T-cell (primary cell): Measurements from ENCODE around the gene SERINC1. TPM values are rescaled to one million over a fixed set of nuclear protein-coding genes. Genes with fewer than 3 reads are reported as not detected.

Experiments used
- ATAC-seq, 4 experiments: fragments of 200-7000 bp in 3 of 4; fragments of 150-1000 bp in 1 of 4; cut with Tn5 transposase; replicated peaks in 1 of 4; 1 replicate in 3 of 4; 2 replicates in 1 of 4; pipeline ENCODE4 v1.10.0; 2021; ENCODE audit warnings: moderate library complexity in 3 of 4, mild to moderate bottlenecking in 2 of 4, moderate number of reproducible peaks in 1 of 4
- CTCF ChIA-PET, 2 donors: fragments of 300-600 bp; sonication (Branson Sonifier 250); formaldehyde crosslinking; loops; one replicate each; lab custom pipeline; 2022; ENCODE audit warnings: antibody characterized with exemption in 2 of 2; lab: Charles Lee
- POLR2A ChIA-PET, 2 donors: fragments of 300-600 bp; sonication (Branson Sonifier 250); formaldehyde crosslinking; loops; one replicate each; lab custom pipeline; 2022; ENCODE audit warnings: antibody characterized with exemption in 2 of 2; lab: Charles Lee
- DNase-seq, 35 experiments: peaks; one replicate each; pipeline versions ENCODE4 v3.0.0 to v3.0.0-alpha.2; 2013 to 2023
- H3K27ac ChIP-seq: one replicate; pipeline ENCODE4 v1.5.1; 2013; ENCODE audit warnings: low read length
- H3K27me3 ChIP-seq, 2 experiments: replicated peaks in 1 of 2; 1 replicate in 1 of 2; 2 replicates in 1 of 2; pipeline versions ENCODE4 v1.6.1 to v1.7.0; 2013; ENCODE audit warnings: low read length in 1 of 2, mixed read lengths in 1 of 2; ENCODE audit not compliant: control insufficient read depth in 2 of 2, insufficient read depth in 2 of 2; ENCODE audit errors: extremely low read depth in 1 of 2
- H3K36me3 ChIP-seq, 2 donors: 1 replicate in 1 of 2; 2 replicates in 1 of 2; pipeline versions ENCODE4 v1.6.1 to v1.7.0; 2013; ENCODE audit warnings: low read length in 1 of 2; ENCODE audit not compliant: control insufficient read depth in 2 of 2, insufficient read depth in 1 of 2; ENCODE audit errors: extremely low read depth in 1 of 2
- H3K4me1 ChIP-seq, 2 experiments: 1 replicate in 1 of 2; 2 replicates in 1 of 2; pipeline versions ENCODE4 v1.6.1 to v1.7.0; 2013; ENCODE audit warnings: low read length in 2 of 2, mixed read lengths in 1 of 2; ENCODE audit not compliant: insufficient read depth in 2 of 2, control insufficient read depth in 1 of 2; ENCODE audit errors: extremely low read depth in 1 of 2
- H3K4me3 ChIP-seq, 2 donors: 1 replicate in 1 of 2; 2 replicates in 1 of 2; pipeline versions ENCODE4 v1.5.1 to v1.7.0; 2013; ENCODE audit warnings: mild to moderate bottlenecking in 2 of 2, low read length in 1 of 2, moderate library complexity in 1 of 2; ENCODE audit not compliant: control insufficient read depth in 1 of 2; ENCODE audit errors: extremely low read depth in 1 of 2
- H3K9me3 ChIP-seq: 2 replicates; pipeline ENCODE4 v1.7.0; 2013
- H3K27ac Mint-ChIP-seq, 2 donors: one replicate each; pipeline ENCODE4 v1.8.0; 2020 to 2021; ENCODE audit warnings: mild to moderate bottlenecking in 2 of 2, mixed read lengths in 2 of 2
- H3K27me3 Mint-ChIP-seq, 2 donors: one replicate each; pipeline ENCODE4 v1.8.0; 2021 to 2022; ENCODE audit warnings: mixed read lengths in 2 of 2
- H3K36me3 Mint-ChIP-seq: one replicate; pipeline ENCODE4 v1.8.0; 2021; ENCODE audit warnings: mixed read lengths
- H3K4me1 Mint-ChIP-seq, 3 donors: one replicate each; pipeline ENCODE4 v1.8.0; 2020 to 2022; ENCODE audit warnings: mixed read lengths in 3 of 3, mild to moderate bottlenecking in 1 of 3
- H3K4me3 Mint-ChIP-seq, 3 donors: one replicate each; pipeline ENCODE4 v1.8.0; 2020 to 2022; ENCODE audit warnings: mild to moderate bottlenecking in 3 of 3, mixed read lengths in 3 of 3, moderate library complexity in 3 of 3
- H3K9me3 Mint-ChIP-seq, 3 donors: one replicate each; pipeline ENCODE4 v1.8.0; 2020 to 2022; ENCODE audit warnings: mixed read lengths in 3 of 3
- WGBS: methylation state at CpG from one replicate; pipeline ENCODE4 v1.1.5; 2013; ENCODE audit warnings: missing lambda C conversion rate; ENCODE audit not compliant: insufficient coverage; 5-methylcytosine and 5-hydroxymethylcytosine counted together
- total RNA-seq, 35 experiments: library from RNA in 6 of 35; stranded (reverse) in 6 of 35; fragments of 120-200 nt in 1 of 35; gene quantifications; one replicate each; pipeline versions ENCODE4 v1.2.1 to v1.2.4 and lab custom pipeline; 2013 to 2026

The SERINC1 gene
- total RNA-seq, 5 donors from 2014 or later (not counting 1 experiment from before 2014, with no cell fraction given) = 110 to 121 (median 116) TPM

DNA sequence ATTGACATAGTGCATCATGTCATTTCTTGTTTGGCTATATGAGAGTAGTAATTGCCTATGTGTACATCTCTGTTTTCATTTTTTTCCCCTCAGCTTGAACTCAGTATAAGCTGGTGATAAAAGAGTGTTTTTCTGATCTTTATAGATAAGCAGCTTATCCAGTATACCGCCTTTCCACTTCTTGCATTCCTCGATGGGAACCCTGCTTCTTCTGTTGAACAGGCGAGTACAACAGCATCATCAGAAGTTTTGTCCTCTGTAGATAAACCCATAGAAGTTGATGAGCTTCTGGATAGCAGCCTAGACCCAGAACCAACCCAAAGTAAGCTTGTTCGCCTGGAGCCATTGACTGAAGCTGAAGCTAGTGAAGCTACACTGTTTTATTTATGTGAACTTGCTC is 39.8 kb downstream of the SERINC1 start:
- no peaks in the 10 kb centered on the region for H3K9me3 ChIP-seq
- peak overlapping the region in 1 of 2 donors; percentile 22 for H3K27ac Mint-ChIP-seq
- H3K9me3 Mint-ChIP-seq = no peaks in the 10 kb centered on the region
- POLR2A ChIA-PET = interaction anchor here in 1 of 2 donors (0.6 to 0.9 kb wide), 2 partner anchors 10 to 14 kb away, joined by 3 to 6 read pairs; no protein-coding TSS in a partner anchor
- H3K36me3 Mint-ChIP-seq = peaks cover 57% of the 10 kb centered on the region
- WGBS = 100% methylated on average over 3 of the region's 4 CpGs
- H3K27me3 Mint-ChIP-seq = no peaks in the 10 kb centered on the region
- DNase-seq (no peak), ATAC-seq (no peak)
- H3K27me3 ChIP-seq = no peaks in the 10 kb centered on the region
- CTCF ChIA-PET = interaction anchor here (0.7 to 1.4 kb wide), 3 partner anchors 11 to 50 kb away, joined by 3 read pairs; no protein-coding TSS in a partner anchor
- H3K4me3 ChIP-seq = no peak overlapping the region
- no peak overlapping the region for H3K4me3 Mint-ChIP-seq
- no peaks in the 10 kb centered on the region for H3K4me1 ChIP-seq
- H3K36me3 ChIP-seq = peaks cover 0 to 34% of the 10 kb centered on the region in 2 donors
- peaks cover 0 to 15% (median 2%) of the 10 kb centered on the region in 3 donors for H3K4me1 Mint-ChIP-seq
- H3K27ac ChIP-seq = no peak overlapping the region

DNA sequence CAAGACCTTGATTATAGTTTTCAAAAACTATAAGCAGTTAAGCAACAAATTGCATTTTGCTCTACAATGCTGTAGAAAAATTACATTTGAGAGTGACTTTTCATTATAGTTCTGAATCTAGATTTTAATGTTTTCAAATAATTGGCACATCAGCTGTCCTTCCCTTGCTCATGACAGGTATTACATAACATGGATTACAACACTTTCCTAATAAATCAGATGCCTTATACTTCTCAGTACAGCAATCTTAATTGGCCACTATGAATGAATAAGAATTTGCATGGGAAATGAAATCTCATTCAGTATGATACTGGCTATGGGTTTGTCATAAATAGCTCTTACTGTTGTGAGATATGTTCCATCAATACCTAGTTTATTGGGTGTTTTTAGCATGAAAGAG is 42.3 kb downstream of the SERINC1 start:
- Histone ChIP-seq H3K36me3 (peaks cover 0 to 39% of the 10 kb centered on the region in 2 donors), H3K27me3 (no peaks in the 10 kb centered on the region), H3K4me1 (no peaks in the 10 kb centered on the region), H3K4me3 (no peak overlapping the region), H3K9me3 (no peaks in the 10 kb centered on the region), H3K27ac (no peak overlapping the region)
- ATAC-seq (no peak), DNase-seq (no peak)
- Mint-ChIP-seq H3K27me3 (no peaks in the 10 kb centered on the region), H3K4me3 (no peak overlapping the region), H3K27ac (no peak overlapping the region), H3K36me3 (peaks cover 67% of the 10 kb centered on the region), H3K9me3 (no peaks in the 10 kb centered on the region), H3K4me1 (peaks cover 3 to 16% (median 4%) of the 10 kb centered on the region in 3 donors)
- ChIA-PET CTCF (no interaction called here), POLR2A (no interaction called here)

DNA sequence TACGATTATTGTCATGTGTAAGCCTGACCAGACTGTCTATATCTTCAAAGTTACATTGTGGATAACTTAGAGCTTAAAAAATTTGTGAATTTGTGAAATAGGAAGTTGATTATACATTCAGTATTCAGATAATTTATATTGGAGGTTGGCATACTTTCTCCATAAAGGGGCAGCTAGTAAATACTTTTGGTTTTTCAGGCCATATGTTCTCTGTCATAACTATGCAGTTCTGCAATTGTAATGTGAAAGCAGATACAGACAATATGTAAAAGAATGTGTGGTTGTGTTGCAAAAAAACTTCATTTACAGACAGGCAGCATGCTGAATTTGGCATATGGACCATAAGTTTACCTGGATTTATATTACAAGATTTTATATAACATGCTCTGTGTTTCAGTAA is 42.8 kb downstream of the SERINC1 start:
- H3K27ac ChIP-seq = no peak overlapping the region
- no peaks in the 10 kb centered on the region for H3K27me3 Mint-ChIP-seq
- H3K4me1 Mint-ChIP-seq = peaks cover 3 to 21% (median 4%) of the 10 kb centered on the region in 3 donors
- H3K4me1 ChIP-seq = no peaks in the 10 kb centered on the region
- H3K4me3 Mint-ChIP-seq = no peak overlapping the region
- H3K27me3 ChIP-seq = no peaks in the 10 kb centered on the region
- no peak overlapping the region for H3K4me3 ChIP-seq
- peaks cover 0 to 43% of the 10 kb centered on the region in 2 donors for H3K36me3 ChIP-seq
- H3K9me3 ChIP-seq = no peaks in the 10 kb centered on the region
- ChIA-PET POLR2A (no interaction called here), CTCF (no interaction called here)
- H3K27ac Mint-ChIP-seq = no peak overlapping the region
- DNase-seq (no peak), ATAC-seq (no peak)
- peaks cover 69% of the 10 kb centered on the region for H3K36me3 Mint-ChIP-seq
- WGBS = no CpG with 5 or more reads among the region's 1 CpG
- H3K9me3 Mint-ChIP-seq = no peaks in the 10 kb centered on the region

DNA sequence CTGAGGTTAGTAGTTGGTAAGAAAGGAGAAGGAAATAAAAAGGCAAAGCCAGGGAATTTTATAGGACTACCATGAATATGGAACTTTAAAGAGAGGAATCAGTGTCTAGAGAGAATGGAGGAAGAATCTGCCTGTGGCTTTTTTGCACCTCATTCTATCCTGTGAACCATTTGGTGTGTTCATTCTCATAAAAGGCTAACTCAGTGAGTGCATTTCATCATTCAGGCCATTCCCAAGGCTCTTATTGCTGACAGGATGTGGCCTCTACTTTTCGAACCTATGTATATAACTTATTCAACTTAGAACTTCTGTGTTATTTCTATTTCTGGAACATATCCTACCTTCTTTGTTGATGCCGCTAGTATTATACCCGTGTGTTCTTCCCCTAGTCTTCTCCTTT is 45.0 kb downstream of the SERINC1 start:
- H3K4me3 Mint-ChIP-seq = no peak overlapping the region
- WGBS = 79% methylated on average over 3 of the region's 3 CpGs
- peaks cover 0 to 32% of the 10 kb centered on the region in 2 donors for H3K36me3 ChIP-seq
- ChIA-PET POLR2A (no interaction called here), CTCF (interaction anchor here in 1 of 2 donors (1.3 to 1.5 kb wide), 2 partner anchors 11 to 103 kb away, joined by 3 read pairs; no protein-coding TSS in a partner anchor)
- H3K36me3 Mint-ChIP-seq = peaks cover 77% of the 10 kb centered on the region
- H3K4me1 Mint-ChIP-seq = peaks cover 2 to 21% (median 3%) of the 10 kb centered on the region in 3 donors
- H3K9me3 ChIP-seq = no peaks in the 10 kb centered on the region
- H3K4me3 ChIP-seq = no peak overlapping the region
- ATAC-seq (no peak), DNase-seq (no peak)
- H3K27me3 ChIP-seq = no peaks in the 10 kb centered on the region
- H3K27ac Mint-ChIP-seq = peak overlapping the region in 1 of 2 donors; percentile 31
- no peaks in the 10 kb centered on the region for H3K9me3 Mint-ChIP-seq
- no peaks in the 10 kb centered on the region for H3K4me1 ChIP-seq
- no peak overlapping the region for H3K27ac ChIP-seq
- no peaks in the 10 kb centered on the region for H3K27me3 Mint-ChIP-seq

DNA sequence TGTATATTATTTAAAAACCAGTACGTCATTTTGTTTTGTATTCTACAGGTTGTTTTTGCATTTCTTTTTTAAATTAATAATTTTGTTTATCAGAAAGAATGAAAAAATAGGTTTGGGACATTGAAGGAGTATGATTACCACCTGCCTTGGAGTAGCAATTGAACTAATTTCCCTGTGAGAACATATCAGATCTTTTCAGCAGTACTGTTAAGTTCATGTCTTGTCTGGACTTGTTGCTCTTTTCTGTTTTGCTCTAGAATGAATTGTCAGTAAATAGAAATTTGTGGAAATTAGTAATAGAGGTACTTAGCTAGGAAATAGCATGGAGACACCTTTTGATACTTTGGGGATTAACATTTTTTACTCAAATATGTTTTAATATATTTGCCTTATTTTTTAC is 47.9 kb downstream of the SERINC1 start:
- no peak overlapping the region for H3K27ac Mint-ChIP-seq
- no CpG with 5 or more reads among the region's 1 CpG for WGBS
- Histone ChIP-seq H3K4me3 (no peak overlapping the region), H3K36me3 (peaks cover 0 to 36% of the 10 kb centered on the region in 2 donors), H3K4me1 (no peaks in the 10 kb centered on the region), H3K27me3 (no peaks in the 10 kb centered on the region), H3K27ac (no peak overlapping the region), H3K9me3 (no peaks in the 10 kb centered on the region)
- no peaks in the 10 kb centered on the region for H3K9me3 Mint-ChIP-seq
- CTCF ChIA-PET = no interaction called here
- ATAC-seq (no peak), DNase-seq (no peak)
- no peak overlapping the region for H3K4me3 Mint-ChIP-seq
- peaks cover 2 to 12% (median 3%) of the 10 kb centered on the region in 3 donors for H3K4me1 Mint-ChIP-seq
- H3K27me3 Mint-ChIP-seq = no peaks in the 10 kb centered on the region
- H3K36me3 Mint-ChIP-seq = peaks cover 66% of the 10 kb centered on the region
- POLR2A ChIA-PET = no interaction called here

DNA sequence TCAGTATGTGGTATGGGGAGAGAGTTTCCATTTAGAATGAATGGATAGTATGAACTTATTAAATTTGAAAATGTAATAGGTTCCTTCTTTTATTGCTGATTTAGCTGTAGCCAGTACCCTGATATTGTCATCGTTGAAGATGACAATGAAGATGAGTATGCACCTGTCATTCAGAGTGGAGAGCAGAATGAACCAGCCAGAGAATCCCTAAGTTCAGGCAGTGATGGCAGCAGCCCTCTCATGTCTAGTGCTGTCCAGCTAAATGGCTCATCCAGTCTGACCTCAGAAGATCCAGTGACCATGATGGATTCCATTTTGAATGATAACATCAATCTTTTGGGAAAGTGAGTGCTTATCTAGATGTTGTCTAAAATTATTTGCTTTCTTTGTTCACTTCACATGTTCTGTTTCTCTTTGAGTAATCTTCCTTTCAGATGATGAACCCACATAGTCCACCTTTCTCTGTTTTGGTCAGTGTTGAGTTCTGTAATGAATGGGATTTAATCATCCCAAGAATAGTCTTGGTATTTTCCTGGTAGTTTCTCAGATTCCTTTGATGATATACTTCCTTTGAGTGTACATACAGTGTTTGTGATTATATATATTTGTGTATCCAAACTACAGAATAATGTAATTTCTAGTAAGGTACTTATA is 48.9 kb downstream of the SERINC1 start:
- Mint-ChIP-seq H3K27ac (no peak overlapping the region), H3K27me3 (no peaks in the 10 kb centered on the region), H3K36me3 (peaks cover 63% of the 10 kb centered on the region), H3K4me3 (no peak overlapping the region), H3K9me3 (no peaks in the 10 kb centered on the region), H3K4me1 (peaks cover 2 to 12% (median 3%) of the 10 kb centered on the region in 3 donors)
- no peak for DNase-seq
- H3K4me1 ChIP-seq = no peaks in the 10 kb centered on the region
- CTCF ChIA-PET = no interaction called here
- no peak overlapping the region for H3K27ac ChIP-seq
- H3K9me3 ChIP-seq = no peaks in the 10 kb centered on the region
- peaks cover 0 to 42% of the 10 kb centered on the region in 2 donors for H3K36me3 ChIP-seq
- POLR2A ChIA-PET = no interaction called here
- H3K27me3 ChIP-seq = no peaks in the 10 kb centered on the region
- ATAC-seq = no peak
- WGBS = 31% methylated on average over 1 of the region's 1 CpG
- H3K4me3 ChIP-seq = no peak overlapping the region
